IPS-NIHi7 (cell line): ENCODE measurements around the gene SERPINI1.

Experiments
- DNase-seq: peaks from one replicate; pipeline ENCODE4 v3.0.0; 2012; ENCODE audit warnings: mixed read lengths; ENCODE audit errors: extremely low spot score

The SERPINI1 gene

GRCh38 chr3:167851171-167851570 lies 115.7 kb downstream of the SERPINI1 start:
- no peak for DNase-seq

GRCh38 chr3:167851749-167852148 lies 116.2 kb downstream of the SERPINI1 start:
- no peak for DNase-seq

- no peak for DNase-seq
Observed at GRCh38 chr3:167852216-167852615, 116.7 kb downstream of the SERPINI1 start.

- no peak for DNase-seq
Observed at GRCh38 chr3:167854063-167854462, 118.5 kb downstream of the SERPINI1 start.

GRCh38 chr3:167854846-167855245 lies 119.3 kb downstream of the SERPINI1 start:
- DNase-seq = no peak

GRCh38 chr3:167855306-167855705 lies 119.8 kb downstream of the SERPINI1 start:
- DNase-seq = no peak

- no peak for DNase-seq
Observed at GRCh38 chr3:167858865-167859264, 123.3 kb downstream of the SERPINI1 start.

GRCh38 chr3:167859610-167860009 lies 124.1 kb downstream of the SERPINI1 start:
- DNase-seq = no peak

- DNase-seq = no peak
Observed at GRCh38 chr3:167861649-167862048, 126.1 kb downstream of the SERPINI1 start.

GRCh38 chr3:167862104-167862730 lies 126.7 kb downstream of the SERPINI1 start:
- DNase-seq = no peak

GRCh38 chr3:167863811-167864551 lies 128.5 kb downstream of the SERPINI1 start:
- DNase-seq = no peak

GRCh38 chr3:167864552-167864874 lies 129.0 kb downstream of the SERPINI1 start:
- no peak for DNase-seq

- no peak for DNase-seq
Observed at GRCh38 chr3:167866331-167866730, 130.8 kb downstream of the SERPINI1 start.

- DNase-seq = no peak
Observed at GRCh38 chr3:167867981-167868380, 132.5 kb downstream of the SERPINI1 start.

GRCh38 chr3:167870181-167870580 lies 134.7 kb downstream of the SERPINI1 start:
- DNase-seq = no peak

GRCh38 chr3:167870759-167871158 lies 135.2 kb downstream of the SERPINI1 start:
- DNase-seq = no peak

- DNase-seq = no peak
Observed at GRCh38 chr3:167872032-167872431, 136.5 kb downstream of the SERPINI1 start.

GRCh38 chr3:167872941-167873340 lies 137.4 kb downstream of the SERPINI1 start:
- DNase-seq = no peak

GRCh38 chr3:167874671-167875372 lies 139.3 kb downstream of the SERPINI1 start:
- no peak for DNase-seq
